ENCODE measurements around the gene TTC5. TPM values are rescaled to one million over a fixed set of nuclear protein-coding genes. Genes with fewer than 3 reads are reported as not detected.

TTC5 gene
- 1 to 10 TPM; 5.5 to 8.6 (median 6.5) TPM for total RNA-seq

GRCh38 chr14:20305265-20306078 lies at the start of gene TTC5:
Gene TTC5 (minus strand): TSS chr14:20305951. CDS start chr14:20305937, 14 bp downstream.
- H3K9me3 ChIP-seq, result no peaks in the 10 kb centered on the region
- peak within 1 kb of the TSS; percentile 49 to 62 (median 56) for H3K27ac ChIP-seq (replicated peaks in 1 of 4)
- H3K4me3 ChIP-seq, result peak within 1 kb of the TSS; percentile 62 to 78 (median 73)
- TF ChIP-seq EP300 (IDR thresholded peaks at IDR 0.05) (no peak), POLR2A (IDR thresholded peaks at IDR 0.05; ENCODE audit: low read depth) (no peak), POLR2AphosphoS5 (IDR thresholded peaks at IDR 0.05) (peak; percentile 53 to 80), CTCF (IDR thresholded peaks at IDR 0.05) (peak; percentile 88 to 93 (median 92))
- WGBS, result 1% methylated on average over 27 of the region's 27 CpGs
- H3K4me1 ChIP-seq, result peaks cover 13 to 22% (median 14%) of the 10 kb centered on the region in 4 donors
- peak; percentile 97 for DNase-seq (ENCODE audit: extremely low spot score)
- H3K36me3 ChIP-seq, result peaks cover 5 to 20% (median 13%) of the 10 kb centered on the region in 4 donors
- no peaks in the 10 kb centered on the region for H3K27me3 ChIP-seq
- intact Hi-C loops (cut with DNase I), result no loop called here

- TF ChIP-seq POLR2AphosphoS5 (IDR thresholded peaks at IDR 0.05), result no peak
- TF ChIP-seq EP300 (IDR thresholded peaks at IDR 0.05), result no peak
- peak in 1 of 3 experiments; percentile 23 for TF ChIP-seq CTCF (IDR thresholded peaks at IDR 0.05)
- TF ChIP-seq POLR2A (IDR thresholded peaks at IDR 0.05; ENCODE audit: low read depth), result no peak
Observed at GRCh38 chr14:20350860-20351259, 45.1 kb upstream of the TTC5 start.

GRCh38 chr14:20350282-20350681 lies 44.5 kb upstream of the TTC5 start:
- 97% methylated on average over 2 of the region's 2 CpGs for WGBS
- H3K9me3 ChIP-seq, result no peaks in the 10 kb centered on the region
- intact Hi-C loops (cut with DNase I), result no loop called here
- TF ChIP-seq POLR2AphosphoS5 (IDR thresholded peaks at IDR 0.05) (no peak), EP300 (IDR thresholded peaks at IDR 0.05) (no peak)
- no peaks in the 10 kb centered on the region for H3K4me1 ChIP-seq
- H3K27me3 ChIP-seq, result no peaks in the 10 kb centered on the region
- DNase-seq (ENCODE audit: extremely low spot score), result no peak
- no peak overlapping the region for H3K4me3 ChIP-seq
- no peak overlapping the region for H3K27ac ChIP-seq (replicated peaks in 1 of 4)
- H3K36me3 ChIP-seq, result peaks cover 34 to 98% (median 85%) of the 10 kb centered on the region in 4 donors

More at GRCh38 chr14:20350860-20351259, 45.1 kb upstream of the TTC5 start:
- no peak for DNase-seq (ENCODE audit: extremely low spot score)
- H3K27me3 ChIP-seq, result no peaks in the 10 kb centered on the region
- no peaks in the 10 kb centered on the region for H3K4me1 ChIP-seq
- peaks cover 36 to 98% (median 87%) of the 10 kb centered on the region in 4 donors for H3K36me3 ChIP-seq
- intact Hi-C loops (cut with DNase I), result no loop called here
- no peaks in the 10 kb centered on the region for H3K9me3 ChIP-seq
- no peak overlapping the region for H3K27ac ChIP-seq (replicated peaks in 1 of 4)
- no peak overlapping the region for H3K4me3 ChIP-seq

- no peak for TF ChIP-seq CTCF (IDR thresholded peaks at IDR 0.05)
- no peak for TF ChIP-seq POLR2AphosphoS5 (IDR thresholded peaks at IDR 0.05)
- no peak for TF ChIP-seq EP300 (IDR thresholded peaks at IDR 0.05)
- TF ChIP-seq POLR2A (IDR thresholded peaks at IDR 0.05; ENCODE audit: low read depth), result no peak
- Histone ChIP-seq H3K4me3 (no peak overlapping the region), H3K27me3 (no peaks in the 10 kb centered on the region), H3K4me1 (peaks cover 9 to 12% (median 10%) of the 10 kb centered on the region in 4 donors), H3K27ac (replicated peaks in 1 of 4) (no peak overlapping the region), H3K9me3 (no peaks in the 10 kb centered on the region), H3K36me3 (peaks cover 15 to 78% (median 65%) of the 10 kb centered on the region in 4 donors)
- 95% methylated on average over 3 of the region's 3 CpGs for WGBS
- intact Hi-C loops (cut with DNase I), result no loop called here
- no peak for DNase-seq (ENCODE audit: extremely low spot score)
Observed at GRCh38 chr14:20347747-20348146, 42.0 kb upstream of the TTC5 start.

- Histone ChIP-seq H3K4me1 (peaks cover 9 to 13% (median 11%) of the 10 kb centered on the region in 4 donors), H3K27me3 (no peaks in the 10 kb centered on the region), H3K4me3 (no peak overlapping the region), H3K27ac (replicated peaks in 1 of 4) (no peak overlapping the region), H3K9me3 (no peaks in the 10 kb centered on the region), H3K36me3 (peaks cover 10 to 67% (median 54%) of the 10 kb centered on the region in 4 donors)
- DNase-seq (ENCODE audit: extremely low spot score), result no peak
- TF ChIP-seq POLR2AphosphoS5 (IDR thresholded peaks at IDR 0.05), result no peak
- TF ChIP-seq POLR2A (IDR thresholded peaks at IDR 0.05; ENCODE audit: low read depth), result no peak
- no peak for TF ChIP-seq EP300 (IDR thresholded peaks at IDR 0.05)
- no peak for TF ChIP-seq CTCF (IDR thresholded peaks at IDR 0.05)
- intact Hi-C loops (cut with DNase I), result no loop called here
- WGBS, result 88% methylated on average over 1 of the region's 1 CpG
Observed at GRCh38 chr14:20346713-20347112, 41.0 kb upstream of the TTC5 start.
